BJ (cell line): ENCODE results near the gene STX12. TPM values are rescaled to one million over a fixed set of nuclear protein-coding genes. Genes with fewer than 3 reads are reported as not detected.
A peak's percentile ranks its signal among the peaks of the same experiment; 100 is the strongest.
"Not testable (repeated sequence)": the region's sequence is repeated elsewhere in the genome, so short reads cannot be mapped to it uniquely, and the experiment has no call there.

ENCODE experiments used
- CTCF ChIA-PET: fragments of 350-600 bp; formaldehyde crosslinking; extraction: SDS; loops from one replicate; lab custom pipeline; 2021; ENCODE audit warnings: antibody characterized with exemption, inconsistent platforms; lab: Yijun Ruan, JAX
- POLR2A ChIA-PET: fragments of 300-600 bp; sonication (Branson Sonifier 250); formaldehyde crosslinking; extraction: SDS; loops from one replicate; lab custom pipeline; 2021; ENCODE audit warnings: antibody characterized with exemption; lab: Charles Lee
- DNase-seq: peaks from one replicate; pipeline ENCODE4 v3.0.0-alpha.2; 2011; ENCODE audit warnings: low read depth
- H3K27me3 ChIP-seq: 2 replicates; pipeline ENCODE4 v1.6.0; 2011; ENCODE audit warnings: low read length; ENCODE audit not compliant: control insufficient read depth, insufficient read depth
- H3K36me3 ChIP-seq: 2 replicates; pipeline ENCODE4 v1.5.1; 2011; ENCODE audit warnings: low read length; ENCODE audit not compliant: control insufficient read depth, insufficient read depth
- H3K4me3 ChIP-seq: 2 replicates; pipeline ENCODE4 v1.5.1; 2011; ENCODE audit warnings: low read depth, mild to moderate bottlenecking, control low read depth, low read length
- polyA plus RNA-seq: library from polyadenylated mRNA; depleted of rRNA; stranded (reverse); fragments of >200 nt; gene quantifications from 2 replicates; pipeline ENCODE4 v1.2.3, GENCODE V29; 2011
- TF ChIP-seq, protein P1 (sequence below): IDR thresholded peaks from 2 replicates; pipeline ENCODE4 v1.5.1; 2011; ENCODE audit warnings: low read depth, mild to moderate bottlenecking, control low read depth, inconsistent platforms, low read length, moderate library complexity; ENCODE audit not compliant: insufficient read depth

Gene STX12
- polyA plus RNA-seq, 1 experiment, result 31.2 TPM

DNA sequence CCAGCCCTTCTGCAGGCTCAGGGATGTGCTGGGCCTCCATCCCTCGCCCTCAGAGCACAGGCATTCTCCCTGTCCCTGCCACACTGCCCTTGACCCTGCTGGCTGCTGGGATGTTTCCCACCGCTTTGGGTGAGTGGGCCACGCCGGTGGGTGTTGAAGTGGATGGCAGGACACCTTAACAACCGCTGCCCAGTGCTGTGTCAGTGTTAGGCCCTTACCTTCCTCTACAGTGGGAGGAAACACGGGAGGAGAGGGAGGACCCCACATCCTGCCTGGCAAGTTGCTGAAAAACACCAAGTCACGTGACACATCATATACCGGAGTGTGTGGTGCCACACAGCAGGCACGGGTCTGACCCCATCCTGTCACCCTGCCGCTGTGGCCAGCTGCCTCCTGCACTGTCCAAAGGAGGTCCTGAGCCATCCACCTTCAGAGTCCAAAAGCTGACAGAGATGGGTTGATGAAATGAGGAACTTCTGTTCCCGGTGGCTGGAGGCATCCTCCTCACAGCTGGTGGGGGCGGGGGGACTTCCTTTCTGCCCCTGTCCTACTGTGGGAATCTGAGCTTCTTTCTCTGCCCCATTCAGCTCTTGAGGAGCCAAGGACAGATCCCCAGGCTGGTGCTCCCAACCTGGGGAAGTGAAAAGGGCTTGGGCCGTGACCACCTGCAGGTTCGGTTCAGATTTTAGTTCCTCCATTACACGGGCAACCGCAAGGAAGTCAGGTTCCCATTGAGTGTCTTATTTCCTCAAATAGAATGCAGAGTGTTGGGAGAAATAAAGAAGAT, 96.1 kb downstream of the STX12 start:
- ChIA-PET POLR2A (no interaction called here), CTCF (no interaction called here)
- Histone ChIP-seq H3K36me3 (no peaks in the 10 kb centered on the region), H3K4me3 (no peak overlapping the region), H3K27me3 (no peaks in the 10 kb centered on the region)
- no peak for DNase-seq
- TF ChIP-seq, protein P1, sequence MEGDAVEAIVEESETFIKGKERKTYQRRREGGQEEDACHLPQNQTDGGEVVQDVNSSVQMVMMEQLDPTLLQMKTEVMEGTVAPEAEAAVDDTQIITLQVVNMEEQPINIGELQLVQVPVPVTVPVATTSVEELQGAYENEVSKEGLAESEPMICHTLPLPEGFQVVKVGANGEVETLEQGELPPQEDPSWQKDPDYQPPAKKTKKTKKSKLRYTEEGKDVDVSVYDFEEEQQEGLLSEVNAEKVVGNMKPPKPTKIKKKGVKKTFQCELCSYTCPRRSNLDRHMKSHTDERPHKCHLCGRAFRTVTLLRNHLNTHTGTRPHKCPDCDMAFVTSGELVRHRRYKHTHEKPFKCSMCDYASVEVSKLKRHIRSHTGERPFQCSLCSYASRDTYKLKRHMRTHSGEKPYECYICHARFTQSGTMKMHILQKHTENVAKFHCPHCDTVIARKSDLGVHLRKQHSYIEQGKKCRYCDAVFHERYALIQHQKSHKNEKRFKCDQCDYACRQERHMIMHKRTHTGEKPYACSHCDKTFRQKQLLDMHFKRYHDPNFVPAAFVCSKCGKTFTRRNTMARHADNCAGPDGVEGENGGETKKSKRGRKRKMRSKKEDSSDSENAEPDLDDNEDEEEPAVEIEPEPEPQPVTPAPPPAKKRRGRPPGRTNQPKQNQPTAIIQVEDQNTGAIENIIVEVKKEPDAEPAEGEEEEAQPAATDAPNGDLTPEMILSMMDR, result no peak

- no peak for DNase-seq
- Histone ChIP-seq H3K27me3 (no peaks in the 10 kb centered on the region), H3K36me3 (no peaks in the 10 kb centered on the region), H3K4me3 (no peak overlapping the region)
- ChIA-PET CTCF (no interaction called here), POLR2A (no interaction called here)
- TF ChIP-seq, protein P1, result no peak
These were observed 96.7 kb downstream of the STX12 start for GRCh38 chr1:27869719-27870085.

- H3K4me3 ChIP-seq, DNase-seq, H3K27me3 ChIP-seq, H3K36me3 ChIP-seq, POLR2A ChIA-PET: not testable (repeated sequence)
- CTCF ChIA-PET, result interaction anchor here (0.7 kb wide), 1 partner anchor 221 kb away, joined by 3 read pairs; no protein-coding TSS in a partner anchor
These were observed 98.1 kb downstream of the STX12 start for GRCh38 chr1:27871076-27871475.

- POLR2A ChIA-PET, result no interaction called here
- Histone ChIP-seq H3K4me3 (peak within 1 kb of the TSS; percentile 53), H3K27me3 (no peaks in the 10 kb centered on the region), H3K36me3 (no peaks in the 10 kb centered on the region)
- no peak for DNase-seq
- CTCF ChIA-PET, result interaction anchor here (1.4 kb wide), 1 partner anchor 107 kb away, joined by 3 read pairs; no protein-coding TSS in a partner anchor
- TF ChIP-seq, protein P1, result no peak
These were observed 99.2 kb downstream of the STX12 start, which contains the start of gene THEMIS2 for GRCh38 chr1:27872059-27872801. TSS of gene THEMIS2 (plus strand) at chr1:27872544. CDS start at chr1:27872572, 28 bp downstream.

- ChIA-PET POLR2A (no interaction called here), CTCF (interaction anchor here (1.4 kb wide), 1 partner anchor 106 kb away, joined by 3 read pairs; no protein-coding TSS in a partner anchor)
- TF ChIP-seq, protein P1, result no peak
- Histone ChIP-seq H3K36me3 (no peaks in the 10 kb centered on the region), H3K4me3 (peak overlapping the region; percentile 53), H3K27me3 (no peaks in the 10 kb centered on the region)
- DNase-seq, result no peak
These were observed 100.0 kb downstream of the STX12 start for GRCh38 chr1:27872802-27873551.
